Adipose tissue (tissue), 3 donors: Measurements from ENCODE around the gene IQSEC3. TPM values are rescaled to one million over a fixed set of nuclear protein-coding genes. Genes with fewer than 3 reads are reported as not detected.
"Not testable (repeated sequence)": the region's sequence is repeated elsewhere in the genome, so short reads cannot be mapped to it uniquely, and the experiment has no call there.

ENCODE experiments used
- H3K27ac ChIP-seq: one replicate; pipeline ENCODE4 v1.5.1; 2013; ENCODE audit warnings: low read depth, low read length
- WGBS, 3 donors: extraction: QIAGEN DNeasy Blood & Tissue Kit; methylation state at CpG; one replicate each; pipeline ENCODE4 v1.1.7; 2013; 5-methylcytosine and 5-hydroxymethylcytosine counted together
- polyA plus RNA-seq, 3 donors: library from polyadenylated mRNA; stranded (reverse); fragments of 200-250 nt; gene quantifications; one replicate each; pipeline ENCODE4 v1.2.3, GENCODE V29; 2013
- donor health status: healthy with polysubstance abuse.
- donor health status: Bipolar disorder and iron deficiency.
- donor health status: healthy.

Gene IQSEC3
- polyA plus RNA-seq, 3 donors, result 0.61 to 5.2 (median 5.2) TPM

GRCh38 chr12:76551-76950, 10.0 kb downstream of the IQSEC3 start:
- H3K27ac ChIP-seq, result not testable (repeated sequence)
- 87 to 93% (median 92%) methylated on average over 7 of the region's 8 CpGs for WGBS, 3 donors

GRCh38 chr12:77101-77719, 10.6 kb downstream of the IQSEC3 start:
- H3K27ac ChIP-seq, result not testable (repeated sequence)
- 74 to 80% (median 77%) methylated on average over 10 to 11 of the region's 26 CpGs for WGBS, 3 donors

- not testable (repeated sequence) for H3K27ac ChIP-seq
- WGBS, 3 donors, result 1 to 4% (median 3%) methylated on average over 27 to 65 of the region's 82 CpGs
Measured at GRCh38 chr12:77769-78383, 11.3 kb downstream of the IQSEC3 start.

GRCh38 chr12:78981-79380, 12.4 kb downstream of the IQSEC3 start:
- 76 to 92% (median 91%) methylated on average over 5 of the region's 5 CpGs for WGBS, 3 donors
- no peak overlapping the region for H3K27ac ChIP-seq

GRCh38 chr12:80681-81190, 14.2 kb downstream of the IQSEC3 start:
- 68 to 86% (median 82%) methylated on average over 6 of the region's 6 CpGs for WGBS, 3 donors
- no peak overlapping the region for H3K27ac ChIP-seq

- H3K27ac ChIP-seq, result no peak overlapping the region
- WGBS, 3 donors, result 55 to 77% (median 72%) methylated on average over 7 of the region's 7 CpGs
Measured at GRCh38 chr12:82740-83139, 16.2 kb downstream of the IQSEC3 start.

GRCh38 chr12:84056-84455, 17.5 kb downstream of the IQSEC3 start:
- 54 to 57% (median 56%) methylated on average over 6 of the region's 6 CpGs for WGBS, 3 donors
- no peak overlapping the region for H3K27ac ChIP-seq

GRCh38 chr12:85191-85666, 18.7 kb downstream of the IQSEC3 start:
- H3K27ac ChIP-seq, result no peak overlapping the region
- WGBS, 3 donors, result 63 to 64% (median 63%) methylated on average over 9 of the region's 9 CpGs

- WGBS, 3 donors, result 40 to 42% (median 41%) methylated on average over 2 of the region's 2 CpGs
- H3K27ac ChIP-seq, result no peak overlapping the region
Measured at GRCh38 chr12:87315-87714, 20.7 kb downstream of the IQSEC3 start.

GRCh38 chr12:87856-88255, 21.3 kb downstream of the IQSEC3 start:
- H3K27ac ChIP-seq, result no peak overlapping the region
- WGBS, 3 donors, result 80 to 87% (median 82%) methylated on average over 9 of the region's 9 CpGs

- WGBS, 3 donors, result 35 to 76% (median 75%) methylated on average over 2 of the region's 2 CpGs
- H3K27ac ChIP-seq, result no peak overlapping the region
Measured at GRCh38 chr12:89653-90052, 23.1 kb downstream of the IQSEC3 start.

GRCh38 chr12:91213-91612, 24.6 kb downstream of the IQSEC3 start:
- no peak overlapping the region for H3K27ac ChIP-seq
- 74 to 83% (median 78%) methylated on average over 7 of the region's 7 CpGs for WGBS, 3 donors

GRCh38 chr12:93266-94005, 26.9 kb downstream of the IQSEC3 start:
- no peak overlapping the region for H3K27ac ChIP-seq
- 36 to 41% (median 40%) methylated on average over 6 of the region's 6 CpGs for WGBS, 3 donors

- WGBS, 3 donors, result 50 to 89% (median 86%) methylated on average over 1 of the region's 1 CpG
- H3K27ac ChIP-seq, result no peak overlapping the region
Measured at GRCh38 chr12:96543-96942, 30.0 kb downstream of the IQSEC3 start.

- H3K27ac ChIP-seq, result no peak overlapping the region
Measured at GRCh38 chr12:98924-99352, 32.4 kb downstream of the IQSEC3 start.

GRCh38 chr12:99605-100004, 33.0 kb downstream of the IQSEC3 start:
- no peak overlapping the region for H3K27ac ChIP-seq
- 27 to 55% (median 45%) methylated on average over 13 of the region's 13 CpGs for WGBS, 3 donors

More at GRCh38 chr12:98924-99352, 32.4 kb downstream of the IQSEC3 start:
- 20 to 53% (median 40%) methylated on average over 12 of the region's 12 CpGs for WGBS, 3 donors

GRCh38 chr12:101969-102878, 35.7 kb downstream of the IQSEC3 start:
- no peak overlapping the region for H3K27ac ChIP-seq
- WGBS, 3 donors, result 77 to 84% (median 79%) methylated on average over 15 of the region's 15 CpGs

GRCh38 chr12:102879-103168, 36.3 kb downstream of the IQSEC3 start:
- no peak overlapping the region for H3K27ac ChIP-seq
- 50 to 56% (median 53%) methylated on average over 7 of the region's 7 CpGs for WGBS, 3 donors
